GM18505 (cell line): ENCODE measurements around the gene DPP7.
A peak's percentile ranks its signal among the peaks of the same experiment; 100 is the strongest.

Experiments used
- ATAC-seq: cut with Tn5 transposase; IDR thresholded peaks from one replicate; pipeline ENCODE4 v1.9.1; 2021; ENCODE audit not compliant: unreplicated experiment
- POLR2A ChIP-seq: IDR thresholded peaks from 4 replicates; pipeline ENCODE4 v1.6.1; 2011; ENCODE audit warnings: borderline replicate concordance; ENCODE audit not compliant: insufficient read depth, insufficient read length; ENCODE audit errors: extremely low read depth

Gene DPP7

GRCh38 chr9:137114613-137115393, at the start of gene DPP7:
TSS of gene DPP7 (minus strand) at chr9:137114733. CDS start at chr9:137114713, 20 bp downstream.
- peak; percentile 71 for TF ChIP-seq POLR2A
- ATAC-seq = peak; percentile 61

- TF ChIP-seq POLR2A = no peak
- no peak for ATAC-seq
These were observed 49.3 kb upstream of the DPP7 start for GRCh38 chr9:137163805-137164204.

GRCh38 chr9:137163365-137163715, 48.8 kb upstream of the DPP7 start:
- TF ChIP-seq POLR2A = no peak
- ATAC-seq = no peak

- TF ChIP-seq POLR2A = no peak
- ATAC-seq = no peak
These were observed 48.2 kb upstream of the DPP7 start for GRCh38 chr9:137162505-137163364.

GRCh38 chr9:137161558-137162486, 47.3 kb upstream of the DPP7 start:
- no peak for ATAC-seq
- no peak for TF ChIP-seq POLR2A

- no peak for TF ChIP-seq POLR2A
- ATAC-seq = no peak
These were observed 46.4 kb upstream of the DPP7 start for GRCh38 chr9:137160716-137161557.

GRCh38 chr9:137160054-137160425, 45.5 kb upstream of the DPP7 start:
- no peak for ATAC-seq
- no peak for TF ChIP-seq POLR2A

- TF ChIP-seq POLR2A = no peak
- no peak for ATAC-seq
These were observed 44.8 kb upstream of the DPP7 start for GRCh38 chr9:137159105-137160053.

- TF ChIP-seq POLR2A = no peak
- ATAC-seq = no peak
These were observed 44.1 kb upstream of the DPP7 start for GRCh38 chr9:137158625-137159024.

- ATAC-seq = no peak
- TF ChIP-seq POLR2A = no peak
These were observed 43.3 kb upstream of the DPP7 start for GRCh38 chr9:137157618-137158415.
